Esophagus (tissue), 2 donors: ENCODE measurements around the gene MED10. TPM values are rescaled to one million over a fixed set of nuclear protein-coding genes. Genes with fewer than 3 reads are reported as not detected.

ENCODE experiments used
- H3K27ac ChIP-seq, 2 donors: one replicate each; pipeline ENCODE4 v1.5.1; 2013; ENCODE audit warnings: low read depth in 2 of 2, mild to moderate bottlenecking in 2 of 2, inconsistent platforms in 1 of 2, low read length in 1 of 2, moderate library complexity in 1 of 2
- H3K27me3 ChIP-seq, 2 donors: one replicate each; pipeline ENCODE4 v1.6.1; 2013; ENCODE audit warnings: low read length in 2 of 2, control low read depth in 1 of 2, mild to moderate bottlenecking in 1 of 2; ENCODE audit not compliant: insufficient read depth in 2 of 2, control insufficient read depth in 1 of 2
- H3K36me3 ChIP-seq, 2 donors: one replicate each; pipeline ENCODE4 v1.6.1; 2013; ENCODE audit warnings: low read length in 1 of 2; ENCODE audit not compliant: control insufficient read depth in 2 of 2, insufficient read depth in 2 of 2
- H3K4me1 ChIP-seq, 2 donors: one replicate each; pipeline ENCODE4 v1.6.1; 2013; ENCODE audit warnings: low read length in 1 of 2; ENCODE audit not compliant: control insufficient read depth in 2 of 2, insufficient read depth in 2 of 2
- H3K4me3 ChIP-seq, 2 donors: one replicate each; pipeline ENCODE4 v1.5.1; 2013; ENCODE audit warnings: low read length in 2 of 2, mild to moderate bottlenecking in 2 of 2, low read depth in 1 of 2, moderate library complexity in 1 of 2
- H3K9me3 ChIP-seq, 2 donors: one replicate each; pipeline ENCODE4 v1.6.1; 2013; ENCODE audit warnings: mild to moderate bottlenecking in 2 of 2, low read depth in 1 of 2, low read length in 1 of 2, moderate library complexity in 1 of 2; ENCODE audit not compliant: control insufficient read depth in 2 of 2, insufficient read depth in 1 of 2
- WGBS, 2 donors: extraction: QIAGEN DNeasy Blood & Tissue Kit; methylation state at CpG; one replicate each; pipeline ENCODE4 v1.1.7; 2013; 5-methylcytosine and 5-hydroxymethylcytosine counted together
- polyA plus RNA-seq, 2 donors: library from polyadenylated mRNA; stranded (reverse); fragments of 200-250 nt; gene quantifications; one replicate each; pipeline ENCODE4 v1.2.3, GENCODE V29; 2013
- donor health status: healthy with polysubstance abuse.
- donor health status: Bipolar disorder and iron deficiency.

Gene MED10
- polyA plus RNA-seq, 2 donors = 25.6 to 34.4 TPM

DNA sequence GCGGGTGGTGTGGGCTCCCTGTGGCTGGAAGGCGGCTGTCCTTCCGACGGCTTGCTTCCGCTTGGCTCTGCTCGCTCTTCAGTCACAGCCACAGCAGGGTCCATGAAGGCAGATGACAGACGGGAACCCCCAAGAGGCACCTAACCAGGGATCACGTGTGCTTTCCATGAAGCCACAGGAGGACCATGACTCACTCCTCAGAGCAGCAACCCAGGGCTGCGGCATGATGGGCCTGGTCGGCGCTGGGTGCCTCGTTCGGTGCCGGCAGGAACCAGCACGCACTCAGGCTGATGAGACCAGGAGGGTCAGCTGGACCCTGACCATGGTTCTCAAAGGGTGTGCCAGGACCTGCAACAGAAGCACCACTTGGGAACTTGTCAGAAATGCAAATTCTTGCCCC lies 32.8 kb upstream of the MED10 start:
- H3K36me3 ChIP-seq = no peaks in the 10 kb centered on the region
- H3K9me3 ChIP-seq = no peaks in the 10 kb centered on the region
- no peaks in the 10 kb centered on the region for H3K27me3 ChIP-seq
- H3K27ac ChIP-seq = no peak overlapping the region
- H3K4me1 ChIP-seq = no peaks in the 10 kb centered on the region
- 92% methylated on average over 15 of the region's 15 CpGs for WGBS, 2 donors
- H3K4me3 ChIP-seq = no peak overlapping the region

DNA sequence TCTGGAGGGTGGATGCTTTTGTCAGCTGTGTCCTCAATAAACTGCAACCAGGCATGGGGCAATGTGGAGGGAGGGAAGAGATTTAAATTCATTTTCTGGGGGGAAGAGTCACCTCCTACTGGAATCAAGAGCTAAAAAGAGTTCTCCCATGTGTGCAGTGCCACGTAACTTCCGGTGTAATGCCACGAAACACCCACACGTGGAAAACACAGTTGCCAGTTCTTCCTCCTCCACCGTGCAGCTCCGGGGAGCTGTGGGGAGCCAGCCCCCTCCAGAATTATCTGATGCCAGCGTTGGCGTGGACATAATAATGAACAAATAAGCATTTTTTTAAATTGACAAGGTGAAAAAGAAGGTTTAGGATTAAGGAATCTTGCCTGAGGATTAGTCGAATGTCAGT lies 32.1 kb upstream of the MED10 start:
- WGBS, 2 donors = 80 to 84% methylated on average over 9 of the region's 9 CpGs
- no peaks in the 10 kb centered on the region for H3K9me3 ChIP-seq
- H3K27ac ChIP-seq = no peak overlapping the region

GRCh38 chr5:6408627-6409446 lies 30.5 kb upstream of the MED10 start:
- Histone ChIP-seq H3K9me3 (no peaks in the 10 kb centered on the region), H3K27me3 (no peaks in the 10 kb centered on the region), H3K4me1 (no peaks in the 10 kb centered on the region), H3K27ac (no peak overlapping the region), H3K36me3 (no peaks in the 10 kb centered on the region), H3K4me3 (no peak overlapping the region)
- WGBS, 2 donors = 79 to 82% methylated on average over 8 of the region's 8 CpGs

More for the DNA sequence above, 32.1 kb upstream of the MED10 start:
- H3K4me3 ChIP-seq = no peak overlapping the region
- no peaks in the 10 kb centered on the region for H3K36me3 ChIP-seq
- H3K4me1 ChIP-seq = no peaks in the 10 kb centered on the region
- H3K27me3 ChIP-seq = no peaks in the 10 kb centered on the region

DNA sequence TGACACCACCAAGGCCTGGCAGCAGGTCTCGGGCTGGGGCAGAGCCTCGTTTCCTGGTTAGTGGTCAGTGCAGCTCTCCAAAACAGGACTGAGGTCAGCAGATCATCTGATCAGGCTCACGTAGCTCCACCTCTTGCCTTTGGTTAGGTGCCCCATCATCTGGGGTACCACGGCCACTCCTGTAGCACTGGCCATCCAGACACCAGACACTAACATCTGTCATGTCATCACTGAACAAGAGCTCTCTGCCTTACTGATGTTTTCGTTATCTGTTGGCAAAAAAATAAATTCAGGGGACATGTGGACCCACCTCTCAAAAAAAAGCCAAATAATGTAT lies 29.9 kb upstream of the MED10 start:
- 73 to 75% methylated on average over 5 of the region's 5 CpGs for WGBS, 2 donors
- Histone ChIP-seq H3K9me3 (no peaks in the 10 kb centered on the region), H3K4me1 (no peaks in the 10 kb centered on the region), H3K4me3 (no peak overlapping the region), H3K36me3 (no peaks in the 10 kb centered on the region), H3K27me3 (no peaks in the 10 kb centered on the region), H3K27ac (no peak overlapping the region)

DNA sequence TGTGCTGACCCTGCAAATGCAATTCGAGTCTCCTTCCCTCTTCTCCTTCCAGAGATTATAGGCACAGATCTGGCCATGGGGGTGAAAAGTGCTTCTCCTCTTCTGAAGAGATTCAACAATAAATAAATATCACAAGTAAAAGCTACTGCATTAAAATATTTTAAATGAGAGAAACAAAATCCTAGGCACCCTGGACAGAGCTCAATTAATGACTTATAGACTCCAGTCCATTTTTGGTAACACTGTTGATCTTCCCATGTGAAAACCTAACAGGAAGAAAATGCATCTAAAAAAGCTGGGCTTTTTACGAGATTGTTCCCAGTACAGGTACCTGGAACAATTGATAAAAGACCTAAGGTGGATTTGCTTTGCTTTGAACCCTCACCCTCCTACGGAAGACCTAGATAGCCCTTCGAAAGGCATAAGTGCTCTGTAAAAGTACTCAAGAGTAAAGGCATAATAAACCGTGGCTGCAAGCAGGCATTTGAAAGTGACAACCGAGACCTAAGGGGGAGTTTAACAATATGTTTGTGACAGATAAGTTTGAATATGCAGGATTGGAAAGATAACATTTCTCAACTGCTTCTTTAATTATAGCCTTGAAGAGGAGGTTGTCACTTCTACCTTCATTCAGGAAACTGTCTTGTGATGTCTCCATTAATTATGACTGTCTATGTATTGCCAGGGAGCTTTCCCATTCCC lies 29.4 kb upstream of the MED10 start:
- Histone ChIP-seq H3K27ac (no peak overlapping the region), H3K27me3 (no peaks in the 10 kb centered on the region)
- WGBS, 2 donors = 75 to 83% methylated on average over 6 of the region's 6 CpGs

GRCh38 chr5:6405591-6405990 lies 27.2 kb upstream of the MED10 start:
- Histone ChIP-seq H3K36me3 (no peaks in the 10 kb centered on the region), H3K9me3 (no peaks in the 10 kb centered on the region), H3K4me3 (no peak overlapping the region), H3K27me3 (no peaks in the 10 kb centered on the region), H3K4me1 (peaks cover 0 to 2% of the 10 kb centered on the region in 2 donors), H3K27ac (no peak overlapping the region)
- 50 to 67% methylated on average over 4 of the region's 4 CpGs for WGBS, 2 donors

More for the DNA sequence above, 29.4 kb upstream of the MED10 start:
- H3K9me3 ChIP-seq = no peaks in the 10 kb centered on the region
- H3K4me1 ChIP-seq = no peaks in the 10 kb centered on the region
- no peak overlapping the region for H3K4me3 ChIP-seq
- H3K36me3 ChIP-seq = no peaks in the 10 kb centered on the region

DNA sequence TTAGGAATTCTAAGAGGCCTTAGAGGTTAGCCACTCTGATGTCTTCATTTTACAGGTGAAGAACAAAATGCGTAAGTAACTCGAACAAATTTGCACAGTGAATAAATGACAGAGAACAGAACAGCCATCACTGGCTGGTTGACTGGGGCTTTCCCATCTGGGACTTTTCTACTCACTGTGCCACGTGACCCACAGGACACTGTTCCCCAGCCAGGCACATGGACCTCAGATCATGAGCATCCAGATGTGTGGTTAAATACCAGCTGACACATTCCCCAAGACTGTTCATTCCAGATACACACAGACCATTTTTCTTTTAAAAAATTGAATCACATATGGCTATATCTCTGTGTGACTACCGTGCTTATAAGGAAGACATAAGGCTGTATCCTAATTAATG lies 25.8 kb upstream of the MED10 start:
- WGBS, 2 donors = 85 to 86% methylated on average over 4 of the region's 4 CpGs
- Histone ChIP-seq H3K4me3 (no peak overlapping the region), H3K27ac (no peak overlapping the region), H3K36me3 (no peaks in the 10 kb centered on the region), H3K4me1 (peaks cover 0 to 4% of the 10 kb centered on the region in 2 donors), H3K27me3 (no peaks in the 10 kb centered on the region), H3K9me3 (peaks cover 0 to 2% of the 10 kb centered on the region in 2 donors)

- 87 to 88% methylated on average over 4 of the region's 4 CpGs for WGBS, 2 donors
Observed at GRCh38 chr5:6403416-6403815, 25.1 kb upstream of the MED10 start.

DNA sequence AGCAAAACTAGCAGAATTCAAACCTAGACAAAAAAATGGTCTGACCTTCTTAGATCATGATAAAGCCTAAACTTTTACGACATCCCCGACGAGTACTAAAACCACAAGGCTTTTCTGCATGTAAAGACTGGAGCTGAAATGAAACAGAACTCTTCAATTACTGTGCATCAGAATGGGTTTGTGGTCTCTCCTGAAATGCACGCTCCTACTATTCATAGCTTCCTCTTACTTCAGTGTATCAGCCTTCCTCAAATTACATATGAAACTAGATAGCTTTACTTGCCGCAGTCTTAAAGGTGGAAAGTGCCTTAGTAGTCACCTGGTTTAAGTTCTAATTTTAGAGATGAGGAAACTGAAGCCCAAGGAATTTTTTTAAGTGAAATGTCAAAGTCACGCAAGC lies 24.6 kb upstream of the MED10 start:
- no peaks in the 10 kb centered on the region for H3K27me3 ChIP-seq
- H3K4me1 ChIP-seq = peaks cover 0 to 4% of the 10 kb centered on the region in 2 donors
- H3K36me3 ChIP-seq = no peaks in the 10 kb centered on the region
- H3K9me3 ChIP-seq = peaks cover 0 to 2% of the 10 kb centered on the region in 2 donors
- WGBS, 2 donors = 79 to 83% methylated on average over 6 of the region's 6 CpGs
- H3K27ac ChIP-seq = no peak overlapping the region
- H3K4me3 ChIP-seq = no peak overlapping the region

More at GRCh38 chr5:6403416-6403815, 25.1 kb upstream of the MED10 start:
- Histone ChIP-seq H3K9me3 (peaks cover 0 to 2% of the 10 kb centered on the region in 2 donors), H3K4me1 (peaks cover 0 to 4% of the 10 kb centered on the region in 2 donors), H3K27me3 (no peaks in the 10 kb centered on the region), H3K27ac (no peak overlapping the region), H3K4me3 (no peak overlapping the region), H3K36me3 (no peaks in the 10 kb centered on the region)
